Effector memory CD8-positive, alpha-beta T cell (primary cell): Measurements from ENCODE around the gene NECTIN4.
A peak's percentile ranks its signal among the peaks of the same experiment; 100 is the strongest.

Source experiments
- ATAC-seq: fragments of 150-1000 bp; cut with Tn5 transposase; replicated peaks from 2 replicates; pipeline ENCODE4 v1.10.0; 2021; ENCODE audit warnings: mild to moderate bottlenecking, moderate library complexity
- DNase-seq, 3 experiments: peaks; one replicate each; pipeline ENCODE4 v3.0.0; 2021
- H3K27ac Mint-ChIP-seq, 2 donors: one replicate each; pipeline ENCODE4 v1.8.0; 2022; ENCODE audit warnings: mild to moderate bottlenecking in 2 of 2, mixed read lengths in 2 of 2, moderate library complexity in 2 of 2
- H3K27me3 Mint-ChIP-seq, 2 donors: one replicate each; pipeline ENCODE4 v1.8.0; 2022; ENCODE audit warnings: mixed read lengths in 2 of 2
- H3K36me3 Mint-ChIP-seq: one replicate; pipeline ENCODE4 v1.8.0; 2022; ENCODE audit warnings: mild to moderate bottlenecking, moderate library complexity, mixed read lengths; ENCODE audit not compliant: insufficient read depth
- H3K4me1 Mint-ChIP-seq, 2 donors: one replicate each; pipeline ENCODE4 v1.8.0; 2022; ENCODE audit warnings: low read depth in 2 of 2, mixed read lengths in 2 of 2
- H3K4me3 Mint-ChIP-seq, 2 donors: one replicate each; pipeline ENCODE4 v1.8.0; 2022; ENCODE audit warnings: mild to moderate bottlenecking in 2 of 2, mixed read lengths in 2 of 2, moderate library complexity in 2 of 2
- H3K9me3 Mint-ChIP-seq, 2 donors: one replicate each; pipeline ENCODE4 v1.8.0; 2022; ENCODE audit warnings: mixed read lengths in 2 of 2

NECTIN4 gene

DNA sequence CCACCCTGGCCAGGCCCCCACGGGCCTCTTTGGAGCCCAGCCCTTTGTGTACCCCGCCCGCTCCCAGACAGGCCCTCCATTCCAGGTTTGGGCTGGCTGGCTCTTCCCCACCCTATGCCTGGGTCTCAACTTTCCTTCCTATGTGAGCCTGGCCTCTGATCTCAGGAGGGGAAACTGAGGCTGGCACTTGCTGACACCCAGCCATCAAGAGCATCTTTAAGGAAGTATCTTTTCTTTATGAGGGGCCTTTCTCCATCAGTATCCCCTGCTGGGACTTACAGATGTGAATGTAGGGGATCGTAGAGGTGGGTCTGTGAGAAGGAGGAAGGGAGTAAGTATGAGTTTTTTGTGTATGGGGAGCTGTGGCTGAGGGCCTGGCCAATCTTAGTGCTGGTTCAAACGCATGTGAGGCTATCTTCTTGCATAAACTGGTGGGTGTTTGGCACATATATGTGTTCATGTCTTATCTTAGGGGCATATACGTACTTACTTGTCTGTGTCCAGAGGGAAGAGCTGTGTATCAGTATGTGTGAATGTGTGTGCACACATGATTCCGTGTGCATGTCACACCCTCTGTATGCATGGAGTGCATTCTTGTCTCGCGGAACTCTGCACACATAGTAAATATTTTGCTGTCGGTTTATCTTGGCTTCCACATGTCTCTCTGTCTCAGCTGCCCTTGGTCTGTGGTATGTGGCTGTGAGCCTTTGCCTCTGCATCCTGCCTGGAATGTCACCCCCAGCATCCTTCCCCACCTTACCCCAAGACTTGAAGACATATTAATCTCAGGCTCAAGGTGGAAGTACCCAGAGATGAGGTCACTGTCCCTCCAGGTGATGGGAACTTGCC, 5.4 kb downstream of the NECTIN4 start:
- no peak for ATAC-seq
- no peak overlapping the region for H3K4me3 Mint-ChIP-seq

GRCh38 chr1:161082996-161083747, 6.2 kb downstream of the NECTIN4 start:
- no peaks in the 10 kb centered on the region for H3K36me3 Mint-ChIP-seq

More for the DNA sequence above, 5.4 kb downstream of the NECTIN4 start:
- no peaks in the 10 kb centered on the region for H3K9me3 Mint-ChIP-seq
- H3K4me1 Mint-ChIP-seq = peaks cover 0 to 2% of the 10 kb centered on the region in 2 donors
- no peaks in the 10 kb centered on the region for H3K36me3 Mint-ChIP-seq
- peaks cover 6 to 11% of the 10 kb centered on the region in 2 donors for H3K27me3 Mint-ChIP-seq
- no peak for DNase-seq
- H3K27ac Mint-ChIP-seq = no peak overlapping the region

DNA sequence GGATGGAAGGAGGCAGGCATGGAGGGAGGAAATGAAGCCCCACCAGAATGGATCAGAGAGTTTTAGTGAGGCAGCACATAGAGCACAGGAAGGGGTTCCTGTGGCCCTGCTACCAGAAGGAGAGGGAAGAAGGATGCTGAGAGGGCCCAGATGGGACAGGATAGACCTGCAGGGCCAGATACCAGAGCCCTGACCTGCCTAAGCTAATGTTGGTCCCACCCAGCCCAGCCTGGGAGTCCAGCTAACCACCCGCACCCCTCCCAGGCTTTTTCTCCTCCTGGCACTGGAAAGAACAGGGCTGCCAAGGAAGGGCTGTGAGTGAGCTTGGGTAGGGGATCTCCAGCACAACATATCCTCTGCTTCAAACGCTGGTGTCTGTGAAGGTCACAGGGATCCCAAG, 6.9 kb downstream of the NECTIN4 start:
- DNase-seq = no peak
- Mint-ChIP-seq H3K27me3 (peaks cover 6 to 11% of the 10 kb centered on the region in 2 donors), H3K9me3 (no peaks in the 10 kb centered on the region), H3K36me3 (no peaks in the 10 kb centered on the region), H3K4me3 (no peak overlapping the region), H3K4me1 (peaks cover 0 to 2% of the 10 kb centered on the region in 2 donors), H3K27ac (peak overlapping the region in 1 of 2 donors; percentile 35)
- no peak for ATAC-seq

More at GRCh38 chr1:161082996-161083747, 6.2 kb downstream of the NECTIN4 start:
- no peak overlapping the region for H3K4me3 Mint-ChIP-seq
- H3K9me3 Mint-ChIP-seq = no peaks in the 10 kb centered on the region
- DNase-seq = no peak
- peaks cover 0 to 2% of the 10 kb centered on the region in 2 donors for H3K4me1 Mint-ChIP-seq
- peaks cover 6 to 11% of the 10 kb centered on the region in 2 donors for H3K27me3 Mint-ChIP-seq
- peak; percentile 51 for ATAC-seq
- H3K27ac Mint-ChIP-seq = no peak overlapping the region

- no peak for ATAC-seq
- DNase-seq = no peak
- Mint-ChIP-seq H3K36me3 (no peaks in the 10 kb centered on the region), H3K4me3 (no peak overlapping the region), H3K27me3 (peaks cover 6 to 11% of the 10 kb centered on the region in 2 donors), H3K27ac (no peak overlapping the region), H3K9me3 (no peaks in the 10 kb centered on the region), H3K4me1 (no peaks in the 10 kb centered on the region)
These were observed 7.8 kb downstream of the NECTIN4 start for GRCh38 chr1:161081519-161081918.

DNA sequence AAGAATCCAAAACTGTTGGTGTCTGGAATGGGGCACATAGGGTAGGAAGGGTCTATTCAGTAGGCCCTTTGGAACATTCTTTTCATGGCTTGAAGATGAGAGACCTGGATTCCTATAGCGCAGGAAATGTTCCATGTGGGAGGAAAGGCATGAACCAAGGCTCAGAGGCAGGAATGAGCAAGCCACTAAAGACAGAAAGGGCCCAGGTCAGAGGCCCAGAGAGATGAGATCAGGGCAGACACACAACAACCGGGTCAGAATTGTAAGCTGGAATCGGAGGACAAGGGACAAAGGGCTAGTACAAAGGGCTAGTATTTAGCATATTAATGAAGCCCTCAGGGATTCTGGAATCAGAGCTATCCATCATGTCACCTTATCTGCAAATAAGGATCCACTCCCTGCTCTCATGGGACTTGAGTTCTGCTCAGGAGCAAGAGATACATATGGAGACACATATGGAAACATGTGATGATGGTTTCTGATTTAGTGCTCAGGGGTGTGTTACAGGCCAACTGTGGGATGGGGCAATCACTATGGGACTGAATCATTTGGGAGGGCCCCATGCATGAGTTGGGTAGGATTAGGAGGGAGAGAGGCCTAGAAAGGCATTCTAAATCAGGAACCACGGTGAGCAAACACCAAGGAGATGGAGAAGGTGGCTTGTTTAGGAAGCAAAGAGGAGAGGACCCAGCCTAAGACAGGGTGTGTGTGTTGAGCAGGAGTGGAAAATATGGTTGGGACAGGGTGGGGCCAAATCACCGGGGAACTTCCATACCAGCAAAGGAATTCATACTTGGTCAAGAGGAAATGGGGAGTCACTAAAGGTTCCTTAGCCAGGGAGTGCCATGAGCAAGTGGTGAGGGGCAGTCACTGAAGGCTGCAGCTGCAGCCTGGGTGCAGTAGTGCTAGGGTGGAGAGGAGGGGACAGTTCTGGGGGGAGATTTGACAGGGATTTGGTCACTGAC, 8.6 kb downstream of the NECTIN4 start:
- Mint-ChIP-seq H3K4me3 (no peak overlapping the region), H3K27ac (no peak overlapping the region), H3K27me3 (peaks cover under 1 to 3% of the 10 kb centered on the region in 2 donors), H3K4me1 (no peaks in the 10 kb centered on the region), H3K9me3 (no peaks in the 10 kb centered on the region), H3K36me3 (no peaks in the 10 kb centered on the region)
- no peak for ATAC-seq
- no peak for DNase-seq

GRCh38 chr1:161079436-161080110, 9.8 kb downstream of the NECTIN4 start:
- DNase-seq (no peak), ATAC-seq (no peak)
- H3K9me3 Mint-ChIP-seq = no peaks in the 10 kb centered on the region
- H3K27me3 Mint-ChIP-seq = no peaks in the 10 kb centered on the region
- no peaks in the 10 kb centered on the region for H3K36me3 Mint-ChIP-seq
- H3K4me3 Mint-ChIP-seq = no peak overlapping the region
- no peaks in the 10 kb centered on the region for H3K4me1 Mint-ChIP-seq
- no peak overlapping the region for H3K27ac Mint-ChIP-seq

- no peaks in the 10 kb centered on the region for H3K27me3 Mint-ChIP-seq
- H3K4me1 Mint-ChIP-seq = peaks cover 0 to 3% of the 10 kb centered on the region in 2 donors
- DNase-seq (no peak), ATAC-seq (no peak)
- no peaks in the 10 kb centered on the region for H3K9me3 Mint-ChIP-seq
- no peak overlapping the region for H3K27ac Mint-ChIP-seq
- no peak overlapping the region for H3K4me3 Mint-ChIP-seq
- no peaks in the 10 kb centered on the region for H3K36me3 Mint-ChIP-seq
These were observed 11.9 kb downstream of the NECTIN4 start for GRCh38 chr1:161077426-161077825.

DNA sequence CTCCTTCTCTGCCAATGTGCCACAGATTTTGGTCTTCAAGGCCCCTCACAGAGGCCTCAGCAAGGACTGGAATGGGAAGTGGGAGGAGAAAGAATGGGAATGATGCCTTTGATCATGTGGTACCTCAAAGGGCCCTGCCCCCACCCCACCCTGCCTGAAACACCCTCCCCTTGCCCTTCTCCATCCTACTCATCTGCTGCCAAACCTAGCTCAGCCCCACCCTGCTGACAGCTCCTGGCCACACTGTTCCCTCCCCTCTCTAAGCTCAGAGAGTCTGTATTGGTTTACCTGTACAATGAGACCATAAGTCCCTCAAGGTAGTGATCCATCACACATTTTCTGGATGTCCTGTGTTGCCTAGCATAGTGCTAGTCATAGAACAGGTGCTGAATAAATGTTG, 12.9 kb downstream of the NECTIN4 start:
- Mint-ChIP-seq H3K36me3 (no peaks in the 10 kb centered on the region), H3K27ac (no peak overlapping the region), H3K9me3 (no peaks in the 10 kb centered on the region), H3K4me1 (peaks cover 5 to 8% of the 10 kb centered on the region in 2 donors), H3K27me3 (no peaks in the 10 kb centered on the region), H3K4me3 (no peak overlapping the region)
- ATAC-seq (no peak), DNase-seq (no peak)

DNA sequence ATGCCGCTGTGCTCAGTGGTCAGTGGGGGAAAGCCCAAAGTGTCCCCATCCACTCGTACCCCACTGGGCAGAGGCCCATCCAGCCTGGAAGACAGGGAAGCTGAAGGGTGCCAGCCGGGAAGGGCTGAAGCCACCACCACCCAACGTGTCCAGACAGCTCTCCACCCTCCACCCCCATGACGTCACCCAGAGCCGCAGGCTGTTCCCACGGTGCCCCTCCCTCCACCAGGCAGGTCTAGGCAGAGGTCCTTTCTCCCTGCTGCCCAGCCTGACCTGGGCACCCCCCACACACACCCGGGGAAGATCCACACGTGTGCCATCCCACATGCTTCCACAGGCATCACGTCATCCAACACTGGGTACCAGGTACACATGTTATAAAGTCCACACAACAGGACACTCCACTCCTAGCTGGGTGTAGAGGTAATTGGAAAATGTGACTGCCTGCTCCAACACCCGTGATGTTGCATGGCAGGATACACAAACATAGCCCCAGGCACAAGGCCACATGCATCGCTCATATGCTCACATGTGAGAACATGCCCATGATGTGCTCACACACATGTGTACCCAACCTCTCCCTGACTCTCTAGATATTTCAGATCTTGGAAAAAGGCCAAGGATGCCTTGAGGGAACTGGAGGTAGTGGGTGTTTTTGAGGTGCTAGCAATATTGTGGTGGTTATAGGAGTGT, 14.5 kb downstream of the NECTIN4 start:
- H3K9me3 Mint-ChIP-seq = no peaks in the 10 kb centered on the region
- DNase-seq (no peak), ATAC-seq (no peak)
- H3K4me3 Mint-ChIP-seq = no peak overlapping the region
- H3K4me1 Mint-ChIP-seq = peaks cover 5 to 15% of the 10 kb centered on the region in 2 donors
- H3K27ac Mint-ChIP-seq = peak overlapping the region in 1 of 2 donors; percentile 79
- peaks cover 2% of the 10 kb centered on the region for H3K36me3 Mint-ChIP-seq
- H3K27me3 Mint-ChIP-seq = no peaks in the 10 kb centered on the region

DNA sequence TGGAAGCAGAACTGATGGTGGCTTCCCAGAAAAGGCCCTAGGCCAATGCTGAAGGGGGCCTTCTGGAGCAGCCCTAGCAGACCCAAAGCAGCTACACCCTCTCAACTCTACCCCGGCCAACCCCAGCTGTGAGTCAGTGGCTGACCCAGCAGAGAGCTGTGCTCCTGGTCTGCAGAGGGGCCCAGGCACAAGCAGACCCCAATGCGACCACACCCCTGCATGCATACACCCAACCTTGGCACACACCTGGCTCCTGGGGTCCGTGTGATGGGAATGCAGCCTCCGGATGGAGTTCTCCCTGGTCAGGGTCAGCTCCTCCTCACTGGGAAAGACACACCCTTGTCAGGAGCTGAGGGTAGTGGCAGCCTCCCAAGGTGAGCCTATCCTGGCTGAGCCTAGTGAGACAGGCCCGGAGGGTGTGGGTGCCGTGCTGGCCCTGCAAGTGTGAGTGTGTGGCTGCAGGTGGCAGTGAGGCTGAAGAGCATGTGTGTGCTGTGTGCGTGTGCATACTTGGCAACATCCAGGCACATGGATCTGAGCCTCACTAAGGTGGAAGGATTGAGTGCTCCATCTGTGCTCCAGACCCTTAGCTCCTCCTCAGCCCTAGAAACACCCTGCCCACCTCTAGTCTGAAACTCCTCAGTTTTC, 15.8 kb downstream of the NECTIN4 start:
- no peak for ATAC-seq
- Mint-ChIP-seq H3K4me1 (peaks cover 12 to 21% of the 10 kb centered on the region in 2 donors), H3K4me3 (no peak overlapping the region), H3K27ac (no peak overlapping the region), H3K36me3 (peaks cover 12% of the 10 kb centered on the region), H3K9me3 (no peaks in the 10 kb centered on the region), H3K27me3 (no peaks in the 10 kb centered on the region)
- no peak for DNase-seq

DNA sequence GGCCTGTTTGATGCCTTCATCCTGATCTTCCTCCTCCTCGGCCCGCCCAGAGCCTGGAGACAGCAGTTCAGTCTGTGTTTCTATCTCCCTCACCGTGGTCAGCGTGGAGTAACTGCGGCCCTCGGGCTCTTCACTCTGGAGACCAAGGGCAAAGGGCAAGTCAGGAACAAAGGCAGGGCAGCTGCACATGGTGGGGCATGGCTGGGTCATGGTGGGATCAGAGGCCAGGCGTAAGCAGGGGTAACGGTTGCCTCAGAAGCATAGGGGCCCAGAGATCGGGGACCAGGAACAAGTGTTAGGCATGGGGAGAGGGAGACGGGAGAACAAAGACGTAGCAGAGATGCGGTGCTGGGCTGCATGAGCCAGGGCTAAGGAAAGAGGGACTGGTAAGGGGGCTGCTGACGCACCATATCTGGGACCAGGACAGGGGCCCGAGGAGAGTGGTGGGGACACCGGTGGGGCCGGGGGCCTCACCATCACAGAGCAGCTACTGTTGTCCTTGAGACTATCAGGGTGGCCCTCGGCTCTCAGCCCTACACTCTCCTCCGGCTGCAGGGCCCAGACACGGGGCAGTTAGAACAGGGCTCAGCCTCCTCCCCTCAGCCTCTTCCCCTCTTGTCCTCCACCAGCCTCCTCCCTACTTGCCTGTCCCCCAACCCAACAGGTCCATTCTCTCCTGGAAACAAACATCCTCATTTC, 16.5 kb downstream of the NECTIN4 start:
- Mint-ChIP-seq H3K9me3 (no peaks in the 10 kb centered on the region), H3K4me3 (no peak overlapping the region), H3K27me3 (no peaks in the 10 kb centered on the region), H3K36me3 (peaks cover 19% of the 10 kb centered on the region), H3K27ac (peak overlapping the region in 1 of 2 donors; percentile 91), H3K4me1 (peaks cover 19 to 27% of the 10 kb centered on the region in 2 donors)
- ATAC-seq (no peak), DNase-seq (no peak)
